ENCODE results near the gene NEUROD2. TPM values are rescaled to one million over a fixed set of nuclear protein-coding genes. Genes with fewer than 3 reads are reported as not detected.

Gene NEUROD2
- total RNA-seq, 1 donor from 2014 or later: not detected

- Mint-ChIP-seq H3K4me1 (peaks cover 2% of the 10 kb centered on the region), H3K4me3 (no peak overlapping the region), H3K9me3 (no peaks in the 10 kb centered on the region), H3K27ac (no peak overlapping the region), H3K36me3 (no peaks in the 10 kb centered on the region), H3K27me3 (ENCODE audit: insufficient read depth, low read depth) (peaks cover 57% of the 10 kb centered on the region)
- Histone ChIP-seq H3K4me2 (no peak overlapping the region), H3K79me2 (ENCODE audit: low read depth) (no peaks in the 10 kb centered on the region), H3K9me3 (ENCODE audit: low read depth) (no peaks in the 10 kb centered on the region), H3K4me1 (peaks cover under 1% of the 10 kb centered on the region), H2AFZ (replicated peaks) (no peak overlapping the region), H4K20me1 (ENCODE audit: low read depth) (peaks cover 23% of the 10 kb centered on the region), H3K4me3 (no peak overlapping the region), H3K27ac (no peak overlapping the region), H3K27me3 (peaks cover 100% of the 10 kb centered on the region), H3F3A (ENCODE audit: low read depth) (peaks cover 9% of the 10 kb centered on the region), H3K36me3 (no peaks in the 10 kb centered on the region), H3K9ac (no peak overlapping the region)
- DNase-seq (ENCODE audit: low spot score): no peak
- TF ChIP-seq EZH2 (IDR thresholded peaks at IDR 0.05): no peak
- TF ChIP-seq, protein P1, sequence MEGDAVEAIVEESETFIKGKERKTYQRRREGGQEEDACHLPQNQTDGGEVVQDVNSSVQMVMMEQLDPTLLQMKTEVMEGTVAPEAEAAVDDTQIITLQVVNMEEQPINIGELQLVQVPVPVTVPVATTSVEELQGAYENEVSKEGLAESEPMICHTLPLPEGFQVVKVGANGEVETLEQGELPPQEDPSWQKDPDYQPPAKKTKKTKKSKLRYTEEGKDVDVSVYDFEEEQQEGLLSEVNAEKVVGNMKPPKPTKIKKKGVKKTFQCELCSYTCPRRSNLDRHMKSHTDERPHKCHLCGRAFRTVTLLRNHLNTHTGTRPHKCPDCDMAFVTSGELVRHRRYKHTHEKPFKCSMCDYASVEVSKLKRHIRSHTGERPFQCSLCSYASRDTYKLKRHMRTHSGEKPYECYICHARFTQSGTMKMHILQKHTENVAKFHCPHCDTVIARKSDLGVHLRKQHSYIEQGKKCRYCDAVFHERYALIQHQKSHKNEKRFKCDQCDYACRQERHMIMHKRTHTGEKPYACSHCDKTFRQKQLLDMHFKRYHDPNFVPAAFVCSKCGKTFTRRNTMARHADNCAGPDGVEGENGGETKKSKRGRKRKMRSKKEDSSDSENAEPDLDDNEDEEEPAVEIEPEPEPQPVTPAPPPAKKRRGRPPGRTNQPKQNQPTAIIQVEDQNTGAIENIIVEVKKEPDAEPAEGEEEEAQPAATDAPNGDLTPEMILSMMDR (IDR thresholded peaks at IDR 0.05): no peak
- no peak for TF ChIP-seq EZH2phosphoT487 (IDR thresholded peaks at IDR 0.05)
Measured at GRCh38 chr17:39612291-39612894, 4.7 kb upstream of the NEUROD2 start.

GRCh38 chr17:39611401-39612112 is 3.8 kb upstream of the NEUROD2 start:
- H3K27ac Mint-ChIP-seq: no peak overlapping the region
- H3K9me3 ChIP-seq (ENCODE audit: low read depth): no peaks in the 10 kb centered on the region
- no peak overlapping the region for H2AFZ ChIP-seq (replicated peaks)
- peaks cover 27% of the 10 kb centered on the region for H4K20me1 ChIP-seq (ENCODE audit: low read depth)
- H3K9me3 Mint-ChIP-seq: no peaks in the 10 kb centered on the region
- H3K36me3 ChIP-seq: no peaks in the 10 kb centered on the region
- no peak for DNase-seq (ENCODE audit: low spot score)
- no peak overlapping the region for H3K4me3 ChIP-seq
- H3K36me3 Mint-ChIP-seq: no peaks in the 10 kb centered on the region
- peaks cover 2% of the 10 kb centered on the region for H3F3A ChIP-seq (ENCODE audit: low read depth)
- peaks cover 100% of the 10 kb centered on the region for H3K27me3 ChIP-seq
- TF ChIP-seq EZH2phosphoT487 (IDR thresholded peaks at IDR 0.05) (no peak), EZH2 (IDR thresholded peaks at IDR 0.05) (no peak)
- TF ChIP-seq, protein P1 (IDR thresholded peaks at IDR 0.05): no peak
- no peak overlapping the region for H3K4me3 Mint-ChIP-seq
- no peak overlapping the region for H3K27ac ChIP-seq
- peaks cover 9% of the 10 kb centered on the region for H3K4me1 ChIP-seq
- H3K9ac ChIP-seq: no peak overlapping the region
- H3K27me3 Mint-ChIP-seq (ENCODE audit: insufficient read depth, low read depth): peaks cover 54% of the 10 kb centered on the region
- peaks cover 2% of the 10 kb centered on the region for H3K4me1 Mint-ChIP-seq
- no peak overlapping the region for H3K4me2 ChIP-seq
- no peaks in the 10 kb centered on the region for H3K79me2 ChIP-seq (ENCODE audit: low read depth)

GRCh38 chr17:39609416-39610025 is 1.8 kb upstream of the NEUROD2 start:
- Histone ChIP-seq H3K4me3 (no peak overlapping the region), H3K4me2 (no peak overlapping the region), H3K9ac (no peak overlapping the region), H4K20me1 (ENCODE audit: low read depth) (peaks cover 47% of the 10 kb centered on the region), H3F3A (ENCODE audit: low read depth) (peaks cover 7% of the 10 kb centered on the region), H2AFZ (replicated peaks) (no peak overlapping the region), H3K27me3 (peaks cover 100% of the 10 kb centered on the region), H3K27ac (no peak overlapping the region), H3K9me3 (ENCODE audit: low read depth) (no peaks in the 10 kb centered on the region), H3K79me2 (ENCODE audit: low read depth) (no peaks in the 10 kb centered on the region), H3K4me1 (peaks cover 16% of the 10 kb centered on the region), H3K36me3 (no peaks in the 10 kb centered on the region)
- Mint-ChIP-seq H3K4me3 (no peak overlapping the region), H3K27me3 (ENCODE audit: insufficient read depth, low read depth) (peaks cover 55% of the 10 kb centered on the region), H3K27ac (no peak overlapping the region), H3K36me3 (no peaks in the 10 kb centered on the region), H3K9me3 (no peaks in the 10 kb centered on the region), H3K4me1 (peaks cover 2% of the 10 kb centered on the region)
- TF ChIP-seq EZH2phosphoT487 (IDR thresholded peaks at IDR 0.05) (no peak), EZH2 (IDR thresholded peaks at IDR 0.05) (no peak)
- TF ChIP-seq, protein P1 (IDR thresholded peaks at IDR 0.05): no peak
- DNase-seq (ENCODE audit: low spot score): no peak

Data from neural progenitor cell (in vitro differentiated cells).